MM.1S (cell line): ENCODE measurements around the gene TCERG1L.

ENCODE experiments used
- DNase-seq: peaks from one replicate; pipeline ENCODE4 v3.0.0-alpha.2; 2015
- H2AFZ ChIP-seq: fragments of 300-600 bp; sonication (generic); 2 replicates; pipeline ENCODE4 v1.6.0; 2016; ENCODE audit warnings: antibody characterized with exemption, low read length
- H3F3A ChIP-seq: fragments of 300-600 bp; sonication (generic); 2 replicates; pipeline ENCODE4 v1.6.1; 2016; ENCODE audit warnings: mild to moderate bottlenecking, antibody characterized with exemption, low read length, moderate library complexity, mixed read lengths; ENCODE audit not compliant: insufficient read depth
- H3K27ac ChIP-seq: fragments of 300-600 bp; sonication (generic); 2 replicates; pipeline ENCODE4 v1.5.1; 2016; ENCODE audit warnings: mild to moderate bottlenecking, low read length
- H3K27me3 ChIP-seq: fragments of 300-600 bp; sonication (generic); replicated peaks from 2 replicates; pipeline ENCODE4 v1.6.0; 2016; ENCODE audit warnings: low read length; ENCODE audit not compliant: insufficient read depth
- H3K36me3 ChIP-seq: fragments of 300-600 bp; sonication (generic); replicated peaks from 2 replicates; pipeline ENCODE4 v1.6.1; 2016; ENCODE audit warnings: mild to moderate bottlenecking, low read length, mixed read lengths; ENCODE audit not compliant: insufficient read depth
- H3K4me1 ChIP-seq: fragments of 300-600 bp; sonication (generic); 2 replicates; pipeline ENCODE4 v1.6.1; 2016; ENCODE audit warnings: low read length, mixed read lengths
- H3K4me2 ChIP-seq: fragments of 300-600 bp; sonication (generic); 2 replicates; pipeline ENCODE4 v1.6.0; 2016; ENCODE audit warnings: low read depth, low read length
- H3K4me3 ChIP-seq: fragments of 300-600 bp; sonication (generic); 2 replicates; pipeline ENCODE4 v1.5.1; 2016; ENCODE audit warnings: low read length, mixed read lengths
- H3K79me2 ChIP-seq: fragments of 300-600 bp; sonication (generic); 2 replicates; pipeline ENCODE4 v1.6.1; 2016; ENCODE audit warnings: mixed run types, low read length, mixed read lengths
- H3K9ac ChIP-seq: fragments of 300-600 bp; sonication (generic); 2 replicates; pipeline ENCODE4 v1.6.1; 2016; ENCODE audit warnings: low read length, mixed read lengths
- H3K9me2 ChIP-seq: fragments of 300-600 bp; sonication (generic); replicated peaks from 2 replicates; pipeline ENCODE4 v1.6.1; 2016; ENCODE audit warnings: mild to moderate bottlenecking, low read length, mixed read lengths; ENCODE audit not compliant: insufficient read depth
- H3K9me3 ChIP-seq: fragments of 300-600 bp; sonication (generic); replicated peaks from 2 replicates; pipeline ENCODE4 v1.6.1; 2016; ENCODE audit warnings: mild to moderate bottlenecking, low read length, mixed read lengths; ENCODE audit not compliant: insufficient read depth
- H4K20me1 ChIP-seq: fragments of 300-600 bp; sonication (generic); 2 replicates; pipeline ENCODE4 v1.6.1; 2016; ENCODE audit warnings: mild to moderate bottlenecking, low read length, moderate library complexity, mixed read lengths; ENCODE audit not compliant: insufficient read depth
- EZH2 ChIP-seq: fragments of 300-600 bp; sonication (generic); optimal IDR thresholded peaks from 2 replicates; pipeline ENCODE3; 2017; ENCODE audit warnings: low read depth, mild to moderate bottlenecking, antibody characterized with exemption, low read length, mixed read lengths
- EZH2phosphoT487 ChIP-seq: fragments of 300-600 bp; sonication (generic); IDR thresholded peaks from 2 replicates; pipeline ENCODE4 v1.6.1; 2018; ENCODE audit warnings: antibody characterized with exemption, low read length
- TF ChIP-seq, protein P1 (sequence below): fragments of 300-600 bp; sonication (generic); IDR thresholded peaks from 2 replicates; pipeline ENCODE4 v1.5.1; 2016; ENCODE audit warnings: antibody characterized with exemption, low read length, mixed read lengths

Gene TCERG1L

GRCh38 chr10:131046194-131046593, 265.3 kb downstream of the TCERG1L start:
- H4K20me1 ChIP-seq = no peaks in the 10 kb centered on the region
- no peak for TF ChIP-seq EZH2phosphoT487
- TF ChIP-seq, protein P1, sequence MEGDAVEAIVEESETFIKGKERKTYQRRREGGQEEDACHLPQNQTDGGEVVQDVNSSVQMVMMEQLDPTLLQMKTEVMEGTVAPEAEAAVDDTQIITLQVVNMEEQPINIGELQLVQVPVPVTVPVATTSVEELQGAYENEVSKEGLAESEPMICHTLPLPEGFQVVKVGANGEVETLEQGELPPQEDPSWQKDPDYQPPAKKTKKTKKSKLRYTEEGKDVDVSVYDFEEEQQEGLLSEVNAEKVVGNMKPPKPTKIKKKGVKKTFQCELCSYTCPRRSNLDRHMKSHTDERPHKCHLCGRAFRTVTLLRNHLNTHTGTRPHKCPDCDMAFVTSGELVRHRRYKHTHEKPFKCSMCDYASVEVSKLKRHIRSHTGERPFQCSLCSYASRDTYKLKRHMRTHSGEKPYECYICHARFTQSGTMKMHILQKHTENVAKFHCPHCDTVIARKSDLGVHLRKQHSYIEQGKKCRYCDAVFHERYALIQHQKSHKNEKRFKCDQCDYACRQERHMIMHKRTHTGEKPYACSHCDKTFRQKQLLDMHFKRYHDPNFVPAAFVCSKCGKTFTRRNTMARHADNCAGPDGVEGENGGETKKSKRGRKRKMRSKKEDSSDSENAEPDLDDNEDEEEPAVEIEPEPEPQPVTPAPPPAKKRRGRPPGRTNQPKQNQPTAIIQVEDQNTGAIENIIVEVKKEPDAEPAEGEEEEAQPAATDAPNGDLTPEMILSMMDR = no peak
- TF ChIP-seq EZH2 = no peak
- no peaks in the 10 kb centered on the region for H3K4me1 ChIP-seq
- H3F3A ChIP-seq = no peaks in the 10 kb centered on the region
- H3K9me2 ChIP-seq = no peaks in the 10 kb centered on the region
- no peak for DNase-seq
- no peaks in the 10 kb centered on the region for H3K27me3 ChIP-seq
- no peak overlapping the region for H3K27ac ChIP-seq
- no peak overlapping the region for H3K4me2 ChIP-seq
- H3K4me3 ChIP-seq = no peak overlapping the region
- no peaks in the 10 kb centered on the region for H3K9me3 ChIP-seq
- H3K36me3 ChIP-seq = no peaks in the 10 kb centered on the region
- H3K9ac ChIP-seq = no peak overlapping the region
- H2AFZ ChIP-seq = no peak overlapping the region
- H3K79me2 ChIP-seq = no peaks in the 10 kb centered on the region

GRCh38 chr10:131044379-131045111, 267.0 kb downstream of the TCERG1L start:
- DNase-seq = no peak
- Histone ChIP-seq H3K9me2 (no peaks in the 10 kb centered on the region), H3K79me2 (no peaks in the 10 kb centered on the region), H3K36me3 (no peaks in the 10 kb centered on the region), H3K9ac (no peak overlapping the region), H4K20me1 (no peaks in the 10 kb centered on the region), H3K4me2 (no peak overlapping the region), H3K27ac (no peak overlapping the region), H3F3A (no peaks in the 10 kb centered on the region), H3K4me3 (no peak overlapping the region), H2AFZ (no peak overlapping the region), H3K9me3 (no peaks in the 10 kb centered on the region), H3K4me1 (no peaks in the 10 kb centered on the region), H3K27me3 (no peaks in the 10 kb centered on the region)
- TF ChIP-seq, protein P1 = no peak
- TF ChIP-seq EZH2phosphoT487 (no peak), EZH2 (no peak)

- no peak overlapping the region for H3K9ac ChIP-seq
- no peaks in the 10 kb centered on the region for H3K27me3 ChIP-seq
- H3K9me2 ChIP-seq = no peaks in the 10 kb centered on the region
- no peak overlapping the region for H3K4me2 ChIP-seq
- H3F3A ChIP-seq = no peaks in the 10 kb centered on the region
- no peaks in the 10 kb centered on the region for H3K4me1 ChIP-seq
- no peak for DNase-seq
- H2AFZ ChIP-seq = no peak overlapping the region
- H3K9me3 ChIP-seq = no peaks in the 10 kb centered on the region
- H3K79me2 ChIP-seq = no peaks in the 10 kb centered on the region
- H3K4me3 ChIP-seq = no peak overlapping the region
- H3K36me3 ChIP-seq = no peaks in the 10 kb centered on the region
- no peak for TF ChIP-seq EZH2
- no peak for TF ChIP-seq EZH2phosphoT487
- TF ChIP-seq, protein P1 = no peak
- H3K27ac ChIP-seq = no peak overlapping the region
- no peaks in the 10 kb centered on the region for H4K20me1 ChIP-seq
Observed at GRCh38 chr10:131043039-131043691, 268.4 kb downstream of the TCERG1L start.
